MCF 10A (cell line): Measurements from ENCODE around the gene TBC1D10A. TPM values are rescaled to one million over a fixed set of nuclear protein-coding genes. Genes with fewer than 3 reads are reported as not detected.

Experiments used
- BruUV-seq: library from RNA; stranded (reverse); fragments of 400-500 nt; replicated peaks from 2 replicates; lab custom pipeline; 2021; lab: Mats Ljungman, UMichigan
- CTCF ChIA-PET: fragments of 300-600 bp; sonication (Branson Sonifier 250); formaldehyde crosslinking; extraction: SDS; loops from one replicate; lab custom pipeline; 2021; ENCODE audit warnings: antibody characterized with exemption, inconsistent platforms; lab: Yijun Ruan, JAX
- POLR2A ChIA-PET: fragments of 300-600, 350-650 bp; sonication (Branson Sonifier 250); formaldehyde crosslinking; extraction: SDS; loops from one replicate; lab custom pipeline; 2020; ENCODE audit warnings: antibody characterized with exemption, inconsistent platforms; lab: Yijun Ruan, JAX
- DNase-seq: peaks from one replicate; pipeline ENCODE4 v3.0.0-alpha.2; 2018; ENCODE audit not compliant: unreplicated experiment
- H3K27ac Mint-ChIP-seq: one replicate; pipeline ENCODE4 v1.8.0; 2022; ENCODE audit warnings: mild to moderate bottlenecking, low read depth, mixed read lengths; ENCODE audit not compliant: unreplicated experiment
- H3K27me3 Mint-ChIP-seq: one replicate; pipeline ENCODE4 v1.8.0; 2022; ENCODE audit warnings: mixed read lengths; ENCODE audit not compliant: insufficient read depth, unreplicated experiment
- H3K36me3 Mint-ChIP-seq: one replicate; pipeline ENCODE4 v1.8.0; 2022; ENCODE audit warnings: mild to moderate bottlenecking, moderate library complexity, mixed read lengths; ENCODE audit not compliant: insufficient read depth, unreplicated experiment
- H3K4me1 Mint-ChIP-seq: one replicate; pipeline ENCODE4 v1.8.0; 2022; ENCODE audit warnings: mixed read lengths; ENCODE audit not compliant: insufficient read depth, unreplicated experiment
- H3K4me3 Mint-ChIP-seq: one replicate; pipeline ENCODE4 v1.8.0; 2022; ENCODE audit warnings: mild to moderate bottlenecking, moderate library complexity, mixed read lengths; ENCODE audit not compliant: unreplicated experiment
- H3K9me3 Mint-ChIP-seq: one replicate; pipeline ENCODE4 v1.8.0; 2022; ENCODE audit warnings: mixed read lengths; ENCODE audit not compliant: unreplicated experiment
- CTCF ChIP-seq: fragments of 200-600 bp; IDR thresholded peaks from one replicate; pipeline ENCODE4 v1.8.0; 2022; ENCODE audit warnings: antibody characterized with exemption, mild to moderate bottlenecking; ENCODE audit not compliant: unreplicated experiment
- intact Hi-C: fragments of 100-400 bp; cut with micrococcal nuclease; formaldehyde crosslinking; loops from 2 replicates; pipeline ENCODE4 v1.14.1; 2022
- total RNA-seq: library from RNA; stranded (reverse); gene quantifications from 2 replicates; pipeline ENCODE4 v1.2.3, GENCODE V29; 2022

The TBC1D10A gene
- total RNA-seq, 1 experiment from 2014 or later, result 11.1 TPM

- H3K4me3 Mint-ChIP-seq, result no peak overlapping the region
- H3K4me1 Mint-ChIP-seq, result no peaks in the 10 kb centered on the region
- POLR2A ChIA-PET, result interaction anchor here (1.9 kb wide), 1 partner anchor 19 kb away, joined by 6 read pairs; no protein-coding TSS in a partner anchor
- H3K9me3 Mint-ChIP-seq, result no peaks in the 10 kb centered on the region
- H3K36me3 Mint-ChIP-seq, result peaks cover 3% of the 10 kb centered on the region
- no peak for DNase-seq
- no peaks in the 10 kb centered on the region for H3K27me3 Mint-ChIP-seq
- intact Hi-C loops, result no loop called here
- CTCF ChIA-PET, result no interaction called here
- TF ChIP-seq CTCF, result no peak
- H3K27ac Mint-ChIP-seq, result no peak overlapping the region
- no TSS peak for BruUV-seq
Observed at GRCh38 chr22:30293026-30293425, 33.7 kb downstream of the TBC1D10A start.

GRCh38 chr22:30292069-30292970, 34.4 kb downstream of the TBC1D10A start:
- Mint-ChIP-seq H3K36me3 (no peaks in the 10 kb centered on the region), H3K27me3 (no peaks in the 10 kb centered on the region), H3K9me3 (no peaks in the 10 kb centered on the region), H3K4me1 (no peaks in the 10 kb centered on the region), H3K27ac (no peak overlapping the region), H3K4me3 (no peak overlapping the region)
- intact Hi-C loops, result no loop called here
- ChIA-PET POLR2A (interaction anchor here (0.6 to 6.0 kb wide), 6 partner anchors 20 to 1084 kb away, joined by 3 to 109 read pairs (median 20); partner anchors contain the start of genes CCDC157, SF3A1 and TBC1D10A), CTCF (interaction anchor here (0.7 to 1.5 kb wide), 5 partner anchors 10 to 448 kb away, joined by 3 to 6 read pairs (median 4); no protein-coding TSS in a partner anchor)
- no peak for DNase-seq
- BruUV-seq, result no TSS peak
- no peak for TF ChIP-seq CTCF

GRCh38 chr22:30291058-30291892, 35.5 kb downstream of the TBC1D10A start:
- ChIA-PET CTCF (interaction anchor here (1.0 to 1.8 kb wide), 8 partner anchors 11 to 183 kb away, joined by 3 to 6 read pairs (median 4); partner anchors contain the start of genes RNF215 and TBC1D10A), POLR2A (interaction anchor here (0.7 to 6.0 kb wide), 9 partner anchors 11 to 131 kb away, joined by 3 to 109 read pairs (median 7); partner anchors contain the start of genes CCDC157, SF3A1 and TBC1D10A)
- DNase-seq, result peak; percentile 88
- intact Hi-C loops, result no loop called here
- H3K36me3 Mint-ChIP-seq, result no peaks in the 10 kb centered on the region
- no peaks in the 10 kb centered on the region for H3K4me1 Mint-ChIP-seq
- no TSS peak for BruUV-seq
- no peak for TF ChIP-seq CTCF
- H3K9me3 Mint-ChIP-seq, result no peaks in the 10 kb centered on the region
- H3K27me3 Mint-ChIP-seq, result no peaks in the 10 kb centered on the region
- peak overlapping the region; percentile 5 for H3K4me3 Mint-ChIP-seq
- H3K27ac Mint-ChIP-seq, result no peak overlapping the region
